Activated gamma-delta T cell treated with Interleukin-2 at 50 U/mL for 16 hours (primary cell): ENCODE measurements around the gene PPP1R8.

Experiments used
- DNase-seq: peaks from one replicate; pipeline ENCODE4 v3.0.0-alpha.2; 2020

PPP1R8 gene

DNA sequence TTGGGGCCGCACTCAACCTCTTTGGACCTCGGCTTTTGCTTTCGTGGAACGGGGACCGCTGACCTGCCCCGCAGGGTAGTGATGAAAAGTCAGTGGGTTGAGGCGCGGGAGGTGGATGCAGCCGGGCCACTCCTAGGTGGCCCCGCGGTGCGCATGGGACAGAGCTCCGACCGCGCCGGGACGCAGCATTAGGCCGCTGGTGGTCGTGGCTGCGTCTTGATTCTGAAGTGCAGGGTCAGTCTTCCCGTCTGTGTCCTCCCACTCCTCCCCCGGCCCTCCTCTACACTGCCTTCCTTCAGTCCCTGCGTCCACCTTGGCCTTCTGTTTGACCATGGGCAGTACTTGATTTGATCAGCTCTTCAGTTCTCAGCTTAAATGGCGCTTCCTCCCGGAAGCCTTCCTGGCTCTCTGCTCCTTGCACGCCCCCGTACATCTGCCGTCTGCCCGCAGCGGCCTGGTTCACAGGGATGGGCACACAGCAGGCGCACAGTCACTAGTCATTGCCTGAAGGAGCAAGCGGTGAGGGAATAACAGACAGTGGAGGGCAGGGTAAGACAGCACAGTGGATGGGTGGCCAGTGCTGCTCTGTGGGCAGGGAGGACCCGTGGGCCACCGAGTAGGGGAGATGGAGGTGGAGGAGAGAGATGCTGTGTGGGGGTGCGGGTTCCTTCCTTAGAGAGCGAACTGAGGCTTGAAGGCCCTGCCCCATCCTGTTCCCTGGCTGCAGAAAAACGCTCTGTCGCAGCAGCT, 42.4 kb downstream of the PPP1R8 start:
- DNase-seq: no peak

DNA sequence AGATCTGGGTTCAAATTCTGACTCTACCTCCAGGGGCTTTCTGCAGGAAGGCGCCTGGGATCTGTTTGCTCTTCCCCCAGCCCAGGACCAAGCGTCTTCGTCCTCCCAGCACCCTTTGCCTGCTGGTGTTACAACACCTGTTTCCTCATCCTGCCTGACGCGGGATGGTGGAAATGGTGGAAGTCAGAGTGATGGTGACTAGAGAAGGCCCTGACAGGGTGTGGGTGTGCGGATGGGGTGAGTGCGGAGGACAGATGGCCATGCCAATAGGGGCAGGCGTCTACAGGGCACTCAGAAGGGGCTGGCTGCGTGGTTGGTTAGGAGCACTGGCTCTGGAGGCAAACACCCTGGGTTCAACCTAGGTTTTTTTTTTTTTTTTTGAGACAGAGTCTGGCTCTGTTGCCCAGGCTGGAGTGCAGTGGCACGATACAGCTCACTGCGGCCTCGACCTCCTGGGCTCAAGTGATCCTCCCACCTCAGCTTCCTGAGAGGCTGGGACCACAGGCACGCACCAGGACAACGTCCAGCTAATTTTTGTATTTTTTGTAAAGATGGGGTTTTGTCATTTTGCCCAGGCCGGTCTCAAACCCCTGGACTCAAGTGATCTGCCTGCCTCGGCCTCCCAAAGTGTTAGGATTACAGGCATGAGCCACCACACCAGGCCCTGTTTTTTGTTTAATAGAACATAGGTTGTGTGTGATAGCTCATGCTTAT, 43.2 kb downstream of the PPP1R8 start:
- DNase-seq: no peak

DNA sequence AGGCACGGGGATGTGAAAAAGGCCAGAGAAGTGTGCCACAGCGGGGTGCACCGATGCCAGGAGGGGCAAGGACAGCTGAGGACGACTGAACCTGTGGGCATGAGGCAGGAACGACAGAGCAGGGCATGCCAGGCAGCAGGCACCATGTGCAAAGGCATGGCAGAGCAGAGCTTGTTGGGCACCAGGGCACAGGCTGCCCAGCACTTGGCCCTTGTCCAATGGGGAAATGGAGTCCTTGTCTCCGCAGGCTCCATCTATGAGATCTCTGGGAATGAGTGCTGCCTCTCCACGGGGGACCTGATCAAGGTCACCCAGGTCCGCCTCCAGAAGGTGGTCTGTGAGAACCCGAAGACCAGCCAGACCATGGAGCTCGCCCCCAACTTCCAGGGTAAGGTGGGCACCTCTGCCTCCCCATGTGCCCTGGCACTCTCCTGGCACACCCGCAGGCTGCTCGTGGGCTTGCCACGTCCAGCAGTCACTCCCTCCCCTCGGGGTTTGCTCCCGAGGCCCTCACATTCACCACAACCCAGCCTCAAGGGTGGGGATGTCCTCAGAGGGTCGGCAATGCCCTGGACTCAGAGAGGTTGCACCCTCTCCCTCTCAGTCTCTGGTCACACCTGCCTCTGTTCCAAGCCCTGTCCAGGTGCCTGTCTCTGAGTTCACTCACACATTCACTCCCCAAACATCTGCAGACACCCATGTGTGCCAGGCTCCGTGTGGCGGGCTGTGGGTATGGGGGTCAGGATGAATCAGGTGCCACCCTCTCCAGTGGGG, 45.9 kb downstream of the PPP1R8 start:
- no peak for DNase-seq

DNA sequence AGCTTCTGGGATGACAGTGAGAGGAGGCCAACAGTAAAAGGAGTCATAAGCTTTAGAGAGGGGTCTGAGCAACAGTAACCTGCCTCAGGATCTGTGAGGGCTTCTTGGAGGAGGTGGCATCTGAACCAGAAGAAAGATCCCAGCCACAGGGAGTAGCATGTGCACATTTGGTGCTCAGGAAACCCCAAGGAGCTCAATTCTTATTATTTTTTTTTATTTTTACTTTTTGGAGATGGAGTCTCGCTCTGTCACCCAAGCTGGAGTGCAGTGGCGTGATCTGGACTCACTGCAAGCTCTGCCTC, 46.5 kb downstream of the PPP1R8 start:
- no peak for DNase-seq

DNA sequence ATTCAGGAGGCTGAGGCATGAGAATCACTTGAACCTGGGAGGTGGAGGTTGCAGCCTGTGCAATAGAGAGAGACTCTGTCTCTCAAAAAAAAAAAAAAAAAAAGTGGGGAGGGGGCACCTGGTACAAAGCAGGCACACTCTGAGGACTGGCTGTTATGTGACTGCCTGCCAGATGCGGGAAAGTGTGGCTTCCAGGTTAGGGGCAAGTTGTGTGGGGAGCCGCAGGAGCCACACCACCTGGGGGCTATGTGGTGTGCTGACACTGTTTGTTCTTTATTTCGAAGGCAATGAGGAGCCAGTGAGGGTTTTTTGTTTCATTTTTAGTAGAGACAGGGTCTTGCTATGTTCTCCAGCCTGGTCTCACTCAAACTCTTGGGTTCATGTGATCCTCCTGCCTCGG, 47.5 kb downstream of the PPP1R8 start:
- no peak for DNase-seq

DNA sequence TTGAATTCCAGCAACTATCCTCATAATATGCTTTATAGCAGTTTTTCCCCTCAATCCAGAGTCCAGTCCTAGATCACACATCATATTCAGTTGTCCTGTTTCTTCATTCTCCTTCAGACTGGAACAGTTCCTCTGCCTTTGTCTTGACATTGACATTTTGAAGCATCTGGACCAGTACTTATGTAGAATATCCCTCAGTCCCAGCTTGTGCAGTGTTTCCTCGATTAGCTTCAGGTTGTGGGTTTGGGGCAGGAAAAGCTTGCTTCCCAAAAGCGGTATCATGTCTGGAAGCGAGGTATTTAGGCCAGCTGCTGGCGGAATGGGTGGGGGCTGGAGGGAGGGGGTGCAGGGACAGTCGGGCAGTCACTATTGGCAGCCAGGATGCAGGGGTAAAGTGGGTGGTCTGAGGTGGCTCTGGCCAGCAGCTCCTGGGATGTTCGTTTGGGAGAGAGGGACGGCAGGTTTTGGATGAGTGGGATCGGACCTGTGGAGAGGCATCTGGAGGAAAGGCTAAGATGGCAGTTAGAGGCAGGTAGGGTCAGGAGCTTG, 48.3 kb downstream of the PPP1R8 start:
- DNase-seq: no peak

DNA sequence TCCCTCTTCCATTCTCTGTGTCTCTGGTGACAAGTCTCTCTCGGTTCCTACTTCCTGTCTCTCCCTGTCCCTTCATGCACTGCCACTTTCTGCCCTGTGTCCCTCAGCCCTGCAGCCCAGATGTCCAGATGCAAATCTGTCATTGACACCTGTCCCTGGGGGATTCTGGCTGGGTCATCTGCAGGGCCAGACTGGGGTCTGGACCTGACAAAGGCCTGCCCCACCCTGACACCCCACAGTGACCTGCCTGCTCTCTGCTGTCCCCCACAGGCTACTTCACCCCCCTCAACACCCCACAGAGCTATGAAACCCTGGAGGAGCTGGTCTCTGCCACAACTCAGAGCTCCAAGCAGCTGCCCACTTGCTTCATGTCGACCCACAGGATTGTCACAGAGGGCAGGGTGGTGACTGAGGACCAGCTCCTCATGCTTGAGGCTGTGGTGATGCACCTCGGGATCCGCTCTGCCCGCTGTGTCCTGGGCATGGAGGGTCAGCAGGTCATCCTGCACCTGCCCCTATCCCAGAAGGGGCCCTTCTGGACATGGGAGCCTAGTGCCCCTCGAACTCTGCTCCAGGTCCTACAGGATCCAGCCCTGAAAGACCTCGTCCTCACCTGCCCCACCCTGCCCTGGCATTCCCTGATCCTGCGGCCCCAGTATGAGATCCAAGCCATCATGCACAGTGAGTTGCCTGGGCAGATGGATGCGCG, 48.9 kb downstream of the PPP1R8 start:
- DNase-seq: no peak

DNA sequence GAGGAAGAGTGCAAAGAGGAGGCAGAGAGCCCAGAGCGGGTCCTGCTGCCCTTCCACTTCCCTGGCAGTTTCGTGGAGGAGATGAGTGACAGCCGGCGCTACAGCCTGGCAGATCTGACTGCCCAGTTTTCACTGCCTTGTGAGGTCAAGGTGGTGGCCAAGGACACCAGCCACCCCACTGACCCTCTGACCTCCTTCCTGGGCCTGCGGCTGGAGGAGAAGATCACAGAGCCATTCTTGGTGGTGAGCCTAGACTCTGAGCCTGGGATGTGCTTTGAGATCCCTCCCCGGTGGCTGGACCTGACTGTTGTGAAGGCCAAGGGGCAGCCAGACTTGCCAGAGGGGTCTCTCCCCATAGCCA, 51.9 kb downstream of the PPP1R8 start:
- DNase-seq: no peak

DNA sequence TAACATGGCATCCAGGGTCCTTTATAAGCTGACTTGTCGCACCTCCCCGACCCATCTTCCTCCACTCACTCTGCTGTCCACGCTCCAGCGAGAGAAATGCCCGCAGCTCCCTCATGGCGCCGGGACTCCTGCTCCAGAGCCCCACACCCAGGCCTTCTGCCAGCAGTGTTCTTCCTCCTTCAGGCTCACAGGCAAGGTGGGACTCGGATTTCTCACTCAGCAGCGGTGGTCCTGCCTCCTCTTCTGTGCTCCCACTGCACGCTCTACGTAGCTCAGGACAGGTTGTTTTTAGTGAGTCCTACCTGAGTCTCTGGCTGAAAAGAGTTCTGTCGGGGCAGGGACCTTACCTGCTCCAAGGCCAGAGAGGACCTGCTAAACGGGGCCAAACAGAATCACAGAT, 53.0 kb downstream of the PPP1R8 start:
- no peak for DNase-seq

DNA sequence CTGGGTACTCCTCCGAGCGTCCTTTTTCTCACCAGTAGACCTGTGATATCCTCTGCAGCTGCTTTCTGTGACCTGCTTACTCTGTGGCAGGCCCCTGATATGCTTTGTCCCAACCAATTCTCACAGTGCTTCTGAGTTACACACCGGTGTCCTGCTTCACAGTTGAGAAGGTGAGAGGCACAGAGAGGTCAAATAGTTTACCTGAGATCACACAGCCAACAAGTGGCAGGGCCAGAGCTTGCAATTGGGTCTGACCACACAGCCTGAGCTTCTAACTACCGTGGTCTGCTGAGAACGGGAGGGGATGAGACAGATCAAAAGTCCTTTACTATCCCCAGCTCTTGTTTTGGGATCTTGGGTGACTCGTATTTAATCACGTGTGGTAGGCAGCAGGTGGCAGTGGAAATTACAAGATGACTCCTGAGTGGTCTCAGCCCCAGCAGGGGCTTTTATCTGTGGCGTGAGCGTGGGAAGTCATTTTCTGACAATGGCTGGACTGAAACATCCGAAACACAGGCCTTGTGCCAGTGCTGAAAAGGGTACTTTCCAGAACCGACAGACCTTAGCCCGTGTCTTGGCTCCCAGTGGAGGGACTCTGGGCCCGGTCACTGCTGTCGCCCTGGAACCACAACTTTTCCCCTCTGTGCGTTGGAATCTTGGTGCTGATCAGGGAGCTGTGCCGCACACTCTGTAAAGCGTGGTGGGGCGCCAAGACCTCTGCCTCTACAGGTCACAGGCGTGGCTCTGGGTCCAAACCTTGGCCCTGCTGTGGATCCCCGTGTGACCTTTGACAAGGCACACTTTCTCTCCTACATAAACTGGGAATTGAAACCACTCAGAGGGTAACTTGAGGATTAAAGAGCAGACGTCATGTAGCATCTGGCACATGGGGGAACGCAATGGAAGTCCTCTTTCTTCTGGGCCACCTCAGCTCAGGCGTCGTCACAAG, 53.7 kb downstream of the PPP1R8 start:
- DNase-seq: no peak

DNA sequence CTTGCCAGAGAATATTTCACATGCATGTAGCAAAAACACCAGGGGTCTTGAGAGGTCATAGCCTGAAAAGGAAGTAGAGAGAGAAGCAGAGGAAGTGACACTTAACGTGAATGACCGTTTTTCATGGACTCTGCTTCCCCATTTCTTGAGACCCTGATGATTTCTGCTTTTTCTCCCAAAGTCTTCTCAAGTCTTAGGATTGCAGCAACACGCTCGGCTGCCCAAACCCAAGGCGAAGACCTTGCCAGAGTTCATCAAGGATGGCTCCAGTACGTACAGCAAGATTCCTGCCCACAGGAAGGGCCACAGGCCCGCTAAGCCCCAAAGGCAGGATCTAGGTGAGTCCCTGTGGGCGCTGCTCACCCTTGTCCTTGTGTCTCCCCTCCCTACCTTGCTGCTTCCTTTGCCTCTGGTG, 54.5 kb downstream of the PPP1R8 start:
- no peak for DNase-seq

DNA sequence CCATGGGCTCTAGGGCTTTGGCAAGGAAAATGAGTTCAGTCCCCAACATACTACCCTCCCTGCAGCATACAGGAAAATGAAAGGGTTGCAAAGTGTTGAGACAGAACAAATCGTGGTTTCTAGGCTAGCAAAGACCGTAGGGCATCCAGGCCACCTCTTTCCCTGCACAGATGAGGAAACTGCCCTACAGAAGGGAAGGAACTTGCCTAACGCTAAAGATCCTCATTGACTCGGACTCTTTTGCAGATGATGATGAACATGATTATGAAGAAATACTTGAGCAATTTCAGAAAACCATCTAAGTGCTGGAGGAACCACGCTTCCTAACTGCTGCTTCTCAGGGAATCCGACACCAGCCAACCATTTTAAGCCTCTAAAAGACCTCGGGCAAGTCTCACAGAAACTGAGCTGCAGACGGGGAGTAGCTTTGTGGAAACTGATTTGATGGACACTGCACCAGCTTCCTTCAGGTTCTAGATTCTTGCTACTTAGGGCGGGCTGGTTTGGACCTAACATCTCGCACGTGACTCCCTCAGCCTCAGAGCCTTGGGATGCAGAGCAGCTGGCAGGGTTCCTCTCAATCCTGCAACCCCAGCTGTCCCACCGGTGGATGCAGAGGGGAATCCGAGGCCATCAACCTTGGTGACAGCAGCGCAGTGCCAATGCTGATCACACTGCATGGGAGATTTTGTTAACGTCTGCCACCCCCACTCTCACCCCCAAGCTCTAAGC, 55.2 kb downstream of the PPP1R8 start:
- no peak for DNase-seq

DNA sequence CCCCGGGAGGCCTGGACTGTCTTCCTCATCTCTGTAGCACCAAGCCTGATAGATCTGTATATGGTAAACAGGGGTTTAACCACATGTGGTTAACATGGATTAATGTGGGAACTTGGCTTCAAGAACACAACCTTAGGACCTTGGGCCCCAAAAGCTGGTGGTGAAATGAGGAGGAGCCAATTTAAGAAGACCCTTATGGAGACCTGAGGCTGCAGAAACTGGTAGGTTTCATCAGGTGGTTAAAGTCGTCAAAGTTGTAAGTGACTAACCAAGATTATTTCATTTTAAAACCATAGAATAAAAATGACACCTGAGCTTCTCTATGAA, 55.7 kb downstream of the PPP1R8 start:
- no peak for DNase-seq

DNA sequence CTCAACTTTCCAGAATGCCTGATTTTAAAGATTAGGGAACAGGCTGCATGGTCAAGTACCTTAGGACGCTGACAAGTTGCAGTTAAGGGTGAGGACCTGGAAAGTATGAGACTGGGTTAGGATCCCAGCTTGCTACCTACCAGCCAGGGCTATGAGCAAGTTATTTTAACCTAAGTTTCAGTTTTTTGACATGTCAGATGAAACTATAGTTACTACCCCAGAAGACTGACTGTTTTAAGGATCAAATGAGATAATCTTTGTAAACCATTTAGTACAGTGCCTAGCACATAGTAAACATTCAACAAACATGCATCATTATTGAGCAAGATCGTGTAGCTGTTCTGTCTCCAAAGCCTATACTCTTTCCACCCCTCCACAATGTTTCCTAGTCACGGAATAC, 56.2 kb downstream of the PPP1R8 start:
- DNase-seq: no peak

DNA sequence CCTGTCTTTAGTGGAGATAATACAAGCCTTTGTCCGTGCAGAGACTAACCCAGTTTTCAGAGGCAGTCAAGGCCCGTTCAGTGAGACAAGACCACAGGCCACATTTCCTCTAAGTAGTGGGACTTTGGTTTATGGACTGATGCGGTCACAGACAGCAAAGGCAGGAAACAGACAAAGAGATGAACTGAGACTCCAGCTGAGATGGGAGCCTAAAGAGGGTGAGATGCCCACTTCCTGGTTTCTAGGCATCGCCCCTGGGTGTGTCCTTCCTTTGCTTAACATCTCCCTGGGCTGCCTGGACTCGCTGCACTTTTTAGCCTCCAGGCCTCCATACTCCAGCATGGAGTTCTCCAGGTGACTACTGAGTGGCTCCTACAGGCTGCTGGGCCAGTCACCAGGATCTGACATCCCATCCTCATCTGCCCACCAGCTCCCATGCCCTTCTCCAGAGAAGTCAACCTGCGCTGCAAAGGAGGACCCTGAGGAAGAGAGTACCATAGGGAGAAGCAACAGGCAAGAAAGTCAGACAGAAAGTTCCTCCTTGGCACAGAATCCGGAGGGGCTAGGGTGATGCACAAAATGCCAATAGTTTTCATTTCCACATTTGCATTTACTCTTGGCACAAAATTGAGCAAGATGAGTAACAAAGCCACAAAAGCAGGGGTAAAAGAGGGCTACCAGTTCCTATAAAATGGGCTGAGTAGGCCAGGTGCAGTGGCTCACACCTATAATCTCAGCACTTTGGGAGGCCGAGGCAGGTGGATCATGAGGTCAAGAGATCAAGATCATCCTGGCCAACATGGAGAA, 56.8 kb downstream of the PPP1R8 start:
- peak; percentile 9 for DNase-seq

DNA sequence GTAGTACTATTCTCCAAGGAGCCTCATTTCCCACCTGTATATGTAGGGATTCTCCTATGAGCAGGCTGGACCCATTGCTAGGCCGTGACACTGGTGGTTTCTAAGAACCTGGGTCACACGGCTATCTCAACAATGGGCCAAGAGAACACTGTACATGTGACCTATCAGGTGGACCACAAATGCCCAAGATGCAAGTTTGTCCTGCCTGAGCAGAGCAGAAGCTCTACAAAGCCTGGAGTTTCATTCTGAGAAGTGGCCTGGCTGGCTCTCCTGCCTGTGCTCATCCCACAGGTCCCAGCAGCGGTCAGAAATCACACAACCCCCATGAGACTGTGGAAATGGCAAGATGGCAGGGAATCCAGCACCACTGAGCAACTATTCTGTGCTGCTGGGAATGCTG, 58.9 kb downstream of the PPP1R8 start:
- DNase-seq: no peak

DNA sequence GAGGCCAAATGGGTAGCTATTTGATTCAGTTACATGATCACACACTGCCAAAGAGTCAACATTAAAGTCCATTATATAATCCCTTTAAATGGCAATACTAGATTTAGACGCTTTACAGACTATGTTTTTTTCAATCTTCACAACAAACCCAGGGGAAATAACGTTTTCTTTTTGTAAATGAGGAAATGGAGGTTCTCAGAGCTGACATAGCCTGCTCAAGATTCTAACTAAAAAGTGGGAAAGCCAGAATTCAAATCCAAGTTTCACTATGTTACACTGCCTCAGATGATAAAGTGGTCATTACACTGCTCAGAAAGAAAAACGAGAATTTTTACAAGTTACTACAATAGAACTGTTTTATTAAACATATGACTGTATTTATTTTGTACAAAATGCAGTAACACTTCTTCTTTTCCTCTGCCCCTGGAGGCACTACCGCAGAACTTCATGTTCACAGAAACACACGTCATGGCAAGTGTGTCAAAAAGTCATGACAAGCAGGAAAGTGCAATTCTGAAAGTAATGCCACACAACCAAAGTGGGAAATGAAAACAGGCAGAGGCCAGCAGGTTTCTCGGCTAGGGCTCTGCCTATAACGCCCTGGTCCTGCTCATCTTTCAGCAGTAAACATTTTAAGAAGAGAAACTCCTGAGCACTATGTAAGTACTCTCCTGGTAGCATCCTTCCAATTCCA, 60.8 kb downstream of the PPP1R8 start:
- no peak for DNase-seq

DNA sequence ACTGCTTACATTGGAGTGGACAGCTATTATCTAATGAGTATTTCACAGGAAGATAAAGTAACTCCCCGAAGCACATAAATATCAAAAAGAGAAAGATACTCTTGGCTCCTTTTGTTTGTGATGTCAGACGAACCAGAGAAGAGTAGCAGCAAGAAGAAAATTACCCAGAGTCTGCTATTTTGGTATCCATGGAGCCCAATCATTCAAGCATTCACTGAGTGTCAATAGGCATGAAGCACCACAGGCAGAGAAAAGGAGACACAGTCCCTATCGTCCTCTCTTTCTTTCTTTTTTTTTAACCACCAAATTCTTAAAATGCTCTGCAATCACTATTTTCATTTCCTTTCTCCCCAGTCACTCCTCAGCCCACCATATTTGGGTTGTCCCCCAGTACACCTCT, 63.9 kb downstream of the PPP1R8 start:
- no peak for DNase-seq
